ENCODE data around the gene ZRANB2.

The ZRANB2 gene

GRCh38 chr1:71027991-71028390, 52.8 kb downstream of the ZRANB2 start:
- no peak for DNase-seq

- no peak for DNase-seq
Measured at GRCh38 chr1:71026093-71026492, 54.7 kb downstream of the ZRANB2 start.

DNA sequence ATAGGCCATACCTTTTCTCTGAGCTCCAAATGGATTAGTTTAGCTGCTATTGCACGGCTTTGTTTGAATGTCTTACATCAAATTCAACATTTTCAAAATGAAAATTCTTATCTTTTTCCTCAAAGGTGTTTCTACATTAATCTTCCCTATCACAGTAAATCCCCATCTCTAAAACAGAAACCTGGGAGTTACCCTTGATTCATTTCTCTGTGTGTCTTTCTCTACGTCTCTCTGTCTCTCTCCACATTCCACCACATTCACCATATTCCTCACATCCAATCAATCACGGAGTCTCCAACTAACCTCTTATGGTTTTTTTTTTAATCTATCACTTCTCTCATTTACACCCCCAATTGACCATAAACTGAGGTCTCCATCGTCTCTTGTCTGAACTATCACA, 57.3 kb downstream of the ZRANB2 start:
- no peak for DNase-seq

DNA sequence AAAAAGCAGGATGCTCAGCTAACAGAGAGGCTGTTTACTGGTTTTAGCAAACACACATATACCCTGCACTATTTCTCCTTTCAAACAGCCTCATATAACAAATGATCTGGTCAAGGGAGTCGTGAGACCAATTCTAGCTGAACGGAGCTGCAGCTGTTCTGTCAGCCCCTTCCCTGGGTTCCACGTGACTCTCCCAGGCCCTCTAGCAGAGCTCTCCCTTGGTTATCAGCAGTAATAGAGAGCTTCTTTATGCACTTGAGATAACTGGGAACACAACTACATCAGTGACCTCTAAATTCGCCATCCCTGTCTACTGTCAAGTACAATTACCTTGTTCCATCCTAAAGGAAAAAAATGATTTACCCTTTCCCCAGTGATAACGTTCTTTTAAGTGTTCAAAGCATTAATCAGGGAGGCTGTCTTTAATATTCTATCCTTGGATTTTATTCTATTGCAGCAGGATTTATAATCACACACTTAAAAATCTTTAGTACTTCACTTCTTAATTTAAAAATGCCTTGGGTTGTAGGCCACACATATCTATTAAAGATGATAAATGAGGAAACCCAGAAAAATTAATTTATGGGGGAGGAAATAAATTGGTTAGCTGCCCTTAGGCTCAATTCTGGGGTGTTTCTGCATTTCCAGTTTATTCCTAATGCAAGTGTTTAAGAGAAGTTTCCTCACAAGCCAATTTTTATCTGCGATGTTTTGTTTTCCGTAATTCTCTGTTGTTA, 61.4 kb downstream of the ZRANB2 start:
- no peak for DNase-seq

DNA sequence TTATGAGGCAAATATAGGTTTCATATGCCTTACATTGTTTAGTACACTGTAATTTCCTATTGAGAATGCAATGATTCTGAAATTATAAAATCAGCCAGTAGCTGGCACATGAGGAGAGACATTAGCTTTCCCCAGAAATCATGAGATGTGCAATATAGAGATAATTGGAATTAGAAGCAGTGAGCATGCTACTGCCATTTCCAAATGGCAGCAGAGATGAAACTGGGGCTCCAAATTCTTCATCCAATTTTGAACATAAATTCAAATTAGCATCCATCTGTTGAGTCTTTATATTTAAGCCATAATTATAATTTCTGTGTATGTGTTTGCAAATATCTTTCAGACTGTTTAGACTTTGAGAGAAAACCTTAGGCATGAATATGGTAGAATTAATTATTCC, 62.0 kb downstream of the ZRANB2 start:
- no peak for DNase-seq

DNA sequence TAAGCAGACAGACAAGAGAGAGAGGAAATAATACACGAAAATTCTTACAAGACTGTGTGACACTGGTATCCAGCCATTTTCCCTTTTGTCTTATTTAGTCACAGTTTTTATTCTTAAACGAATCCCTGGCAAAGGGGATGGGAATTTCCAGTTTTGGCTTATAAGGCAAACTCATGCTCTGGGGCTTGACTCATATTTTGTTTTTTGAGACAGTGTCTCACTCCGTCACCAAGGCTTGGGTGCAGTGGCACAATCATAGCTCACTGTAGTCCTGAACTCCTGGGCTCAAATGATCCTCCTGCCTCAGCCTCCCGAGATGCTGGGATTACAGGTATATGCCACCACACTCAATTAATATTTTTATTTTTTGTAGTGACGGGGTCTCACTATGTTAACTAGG, 65.1 kb downstream of the ZRANB2 start:
- no peak for DNase-seq

DNA sequence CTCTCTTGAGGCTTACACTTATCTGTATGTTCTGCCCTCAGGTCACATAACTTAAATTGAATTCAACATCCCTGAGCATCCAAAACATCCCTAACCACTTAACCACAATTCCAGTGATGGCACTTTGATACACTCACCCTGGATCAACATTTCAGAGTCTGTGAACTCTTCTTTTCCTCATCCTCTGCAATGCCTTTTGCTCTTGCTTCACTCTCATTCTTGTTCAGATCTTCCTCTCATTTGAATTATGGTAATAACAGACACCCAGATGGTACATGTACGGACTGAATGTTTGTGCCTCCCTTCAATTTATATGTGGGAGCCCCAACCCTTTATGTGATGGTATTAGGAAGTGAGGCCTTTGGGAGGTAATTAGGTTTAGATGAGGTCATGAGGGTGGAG, 66.7 kb downstream of the ZRANB2 start:
- no peak for DNase-seq

Measured in CD4-positive, alpha-beta T cell treated with Interleukin-4 for 1 hour (primary cell).